ENCODE data around the gene ACOT7. TPM values are rescaled to one million over a fixed set of nuclear protein-coding genes. Genes with fewer than 3 reads are reported as not detected.

ACOT7 gene
- total and polyA plus RNA-seq, 11 donors, result 5.7 to 38.9 (median 12.6) TPM

GRCh38 chr1:6353955-6354658 is 39.5 kb downstream of the ACOT7 start:
- H3K4me1 ChIP-seq, result peaks cover 4 to 59% (median 36%) of the 10 kb centered on the region in 12 donors
- H3K27me3 ChIP-seq, result no peaks in the 10 kb centered on the region
- no peak for TF ChIP-seq CTCF (IDR thresholded peaks at IDR 0.05)
- no peak for TF ChIP-seq POLR2A (IDR thresholded peaks at IDR 0.05)
- peak; percentile 54 to 78 (median 74) for DNase-seq
- no peaks in the 10 kb centered on the region for H3K9me3 ChIP-seq
- WGBS, 4 donors, result 15 to 26% (median 21%) methylated on average over 9 to 14 of the region's 14 CpGs
- ATAC-seq, result peak; percentile 60 to 76 (median 70)
- H3K36me3 ChIP-seq, result no peaks in the 10 kb centered on the region
- intact Hi-C loops (cut with DNase I), result no loop called here
- no peak overlapping the region for H3K4me3 ChIP-seq
- H3K27ac ChIP-seq, result peak overlapping the region; percentile 42 to 78 (median 68)

- intact Hi-C loops (cut with DNase I), result no loop called here
- TF ChIP-seq CTCF (IDR thresholded peaks at IDR 0.05) (no peak), POLR2A (IDR thresholded peaks at IDR 0.05) (no peak)
- 14 to 24% (median 20%) methylated on average over 6 of the region's 6 CpGs for WGBS, 4 donors
- peak overlapping the region; percentile 42 to 78 (median 68) for H3K27ac ChIP-seq
- peak in 2 of 4 donors; percentile 2 to 4 for ATAC-seq
- H3K36me3 ChIP-seq, result no peaks in the 10 kb centered on the region
- no peak for DNase-seq
- no peaks in the 10 kb centered on the region for H3K9me3 ChIP-seq
- H3K4me3 ChIP-seq, result no peak overlapping the region
- peaks cover 0 to 59% (median 32%) of the 10 kb centered on the region in 12 donors for H3K4me1 ChIP-seq
- no peaks in the 10 kb centered on the region for H3K27me3 ChIP-seq
Measured at GRCh38 chr1:6353619-6353954, 40.0 kb downstream of the ACOT7 start.

- intact Hi-C loops (cut with DNase I), result no loop called here
- Histone ChIP-seq H3K27me3 (no peaks in the 10 kb centered on the region), H3K4me3 (no peak overlapping the region), H3K36me3 (no peaks in the 10 kb centered on the region), H3K27ac (no peak overlapping the region), H3K4me1 (peaks cover 0 to 57% (median 30%) of the 10 kb centered on the region in 12 donors), H3K9me3 (no peaks in the 10 kb centered on the region)
- 54 to 65% (median 58%) methylated on average over 3 of the region's 3 CpGs for WGBS, 4 donors
- ATAC-seq, result no peak
- no peak for DNase-seq
- no peak for TF ChIP-seq CTCF (IDR thresholded peaks at IDR 0.05)
- TF ChIP-seq POLR2A (IDR thresholded peaks at IDR 0.05), result no peak
Measured at GRCh38 chr1:6352138-6352563, 41.4 kb downstream of the ACOT7 start.

- ATAC-seq, result peak in 2 of 4 donors; percentile 10
- WGBS, 4 donors, result 65 to 71% (median 66%) methylated on average over 14 to 15 of the region's 15 CpGs
- H3K9me3 ChIP-seq, result no peaks in the 10 kb centered on the region
- no peaks in the 10 kb centered on the region for H3K27me3 ChIP-seq
- peak; percentile 48 to 81 (median 63) for DNase-seq
- TF ChIP-seq POLR2A (IDR thresholded peaks at IDR 0.05), result no peak
- TF ChIP-seq CTCF (IDR thresholded peaks at IDR 0.05), result no peak
- no peaks in the 10 kb centered on the region for H3K36me3 ChIP-seq
- intact Hi-C loops (cut with DNase I), result no loop called here
- no peak overlapping the region for H3K27ac ChIP-seq
- H3K4me3 ChIP-seq, result no peak overlapping the region
- H3K4me1 ChIP-seq, result peaks cover 0 to 57% (median 30%) of the 10 kb centered on the region in 12 donors
Measured at GRCh38 chr1:6351480-6352137, 42.0 kb downstream of the ACOT7 start.
